Activated CD8-positive, alpha-beta memory T cell treated with anti-CD3 and anti-CD28 coated beads, Interleukin-2, amount 50 U/mL, for 24 hours (primary cell): ENCODE results near the gene HS1BP3.

Source experiments
- DNase-seq: peaks from one replicate; pipeline ENCODE4 v3.0.0-alpha.2; 2020; ENCODE audit errors: extremely low read depth

The HS1BP3 gene

GRCh38 chr2:20674974-20675679 is 24.2 kb upstream of the HS1BP3 start:
- no peak for DNase-seq

GRCh38 chr2:20674309-20674965 is 23.5 kb upstream of the HS1BP3 start:
- DNase-seq, result no peak

GRCh38 chr2:20673686-20674308 is 22.9 kb upstream of the HS1BP3 start:
- DNase-seq, result no peak

GRCh38 chr2:20672201-20672951 is 21.5 kb upstream of the HS1BP3 start:
- DNase-seq, result no peak

DNA sequence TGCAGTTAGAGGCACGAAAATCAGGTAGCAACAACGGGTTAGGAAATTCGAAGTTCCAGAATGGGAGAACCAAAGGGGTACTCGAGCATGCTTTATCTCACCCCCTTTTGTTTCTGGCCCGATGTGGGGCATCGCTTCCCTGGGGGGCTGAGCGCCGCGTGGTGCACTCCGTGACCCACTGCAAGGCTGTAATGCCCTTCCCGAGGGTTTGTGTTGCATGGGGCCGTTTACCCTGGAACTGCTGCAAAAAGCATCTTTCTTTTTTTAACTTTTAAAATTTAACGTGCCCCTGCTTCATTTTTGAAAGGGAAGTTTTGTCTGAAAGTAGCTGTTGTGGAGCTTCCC is 20.8 kb upstream of the HS1BP3 start:
- no peak for DNase-seq

GRCh38 chr2:20671036-20671735 is 20.3 kb upstream of the HS1BP3 start:
- DNase-seq, result no peak

- DNase-seq, result no peak
These were observed 19.6 kb upstream of the HS1BP3 start for GRCh38 chr2:20670315-20671035.

DNA sequence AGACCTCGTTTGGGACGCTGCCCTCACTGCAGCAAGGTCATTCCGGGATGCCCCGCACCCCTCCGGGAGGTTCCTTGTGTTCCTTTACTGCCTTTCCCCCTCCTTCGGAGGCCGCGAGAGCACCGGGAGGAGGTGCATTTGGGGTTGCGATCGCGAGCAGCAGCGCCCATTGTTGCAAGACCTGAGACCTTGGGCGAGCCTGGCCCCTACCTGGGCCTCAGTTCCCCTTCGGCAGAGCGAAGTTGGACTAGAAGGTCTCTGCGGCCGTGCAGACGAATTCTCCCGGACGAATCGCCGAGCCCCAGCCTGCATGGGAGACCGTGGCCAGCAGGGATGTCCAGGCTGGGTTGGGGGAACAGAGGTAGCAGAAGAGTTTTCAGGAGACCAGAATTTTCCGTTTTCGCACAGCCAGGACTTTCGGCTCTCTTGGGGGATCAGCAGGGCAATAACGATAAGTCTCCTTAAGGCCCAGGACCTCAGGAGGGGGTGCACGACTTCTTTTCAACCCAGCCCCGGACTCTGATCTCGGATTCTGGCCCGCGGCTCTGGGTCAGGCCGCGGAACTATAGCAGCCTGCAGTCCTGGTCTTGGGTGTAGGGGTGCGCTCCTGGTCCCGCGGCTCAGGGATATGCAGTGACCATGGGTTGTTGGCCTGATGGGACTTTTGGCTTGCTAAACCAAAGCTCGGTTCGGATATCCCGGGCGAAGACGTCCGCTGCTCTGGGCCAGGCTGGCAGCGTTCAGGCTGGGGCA is 18.8 kb upstream of the HS1BP3 start:
- DNase-seq, result no peak

DNA sequence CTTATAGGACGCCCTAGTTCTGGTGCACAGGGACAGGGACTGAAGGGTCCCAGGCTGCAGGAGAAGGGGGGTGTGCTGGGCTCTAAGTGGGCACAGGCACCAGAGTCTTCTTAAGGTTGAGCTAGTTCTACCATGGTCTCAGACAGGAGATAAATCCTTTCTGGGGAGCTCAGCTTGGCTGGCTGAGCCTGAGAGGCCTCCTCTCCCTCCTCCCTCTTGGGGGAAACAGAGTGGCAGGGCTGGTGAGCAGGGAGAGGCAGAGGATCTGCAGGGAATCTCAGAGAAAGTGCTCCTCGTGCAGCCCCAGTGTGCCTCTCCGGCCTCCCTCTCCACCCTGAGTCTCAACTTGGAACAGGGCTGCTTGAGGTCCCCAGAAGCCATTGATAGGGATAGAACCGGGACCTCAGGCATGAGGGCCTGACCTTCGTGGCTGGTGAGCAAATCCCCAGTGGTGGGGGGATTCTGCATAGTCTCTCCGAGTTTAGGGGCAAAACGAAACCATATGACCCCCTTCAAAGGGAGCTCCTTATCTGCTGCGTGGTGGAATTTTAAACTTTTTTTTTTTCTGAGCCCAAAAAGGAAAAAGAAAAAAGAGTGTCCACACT is 18.1 kb upstream of the HS1BP3 start:
- DNase-seq, result no peak

DNA sequence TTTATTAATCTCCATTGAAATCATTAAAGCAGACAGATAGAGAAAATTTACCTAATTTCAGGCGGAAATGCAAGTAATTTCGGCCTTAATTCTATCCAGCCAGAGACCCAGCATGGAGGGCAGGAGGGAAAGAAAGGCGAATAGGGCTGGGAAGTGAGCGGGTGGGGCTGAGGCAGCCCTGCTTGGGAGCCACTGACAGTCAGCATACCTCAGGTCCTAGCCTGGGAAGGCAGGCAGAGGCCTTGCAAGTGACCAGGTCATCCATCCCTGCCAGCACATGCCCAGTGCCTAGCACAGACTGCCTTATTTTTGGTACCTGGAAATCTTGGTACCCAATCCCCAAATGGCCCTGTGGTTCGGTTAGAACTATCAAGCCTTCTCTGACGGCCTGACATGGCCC is 17.6 kb upstream of the HS1BP3 start:
- no peak for DNase-seq

DNA sequence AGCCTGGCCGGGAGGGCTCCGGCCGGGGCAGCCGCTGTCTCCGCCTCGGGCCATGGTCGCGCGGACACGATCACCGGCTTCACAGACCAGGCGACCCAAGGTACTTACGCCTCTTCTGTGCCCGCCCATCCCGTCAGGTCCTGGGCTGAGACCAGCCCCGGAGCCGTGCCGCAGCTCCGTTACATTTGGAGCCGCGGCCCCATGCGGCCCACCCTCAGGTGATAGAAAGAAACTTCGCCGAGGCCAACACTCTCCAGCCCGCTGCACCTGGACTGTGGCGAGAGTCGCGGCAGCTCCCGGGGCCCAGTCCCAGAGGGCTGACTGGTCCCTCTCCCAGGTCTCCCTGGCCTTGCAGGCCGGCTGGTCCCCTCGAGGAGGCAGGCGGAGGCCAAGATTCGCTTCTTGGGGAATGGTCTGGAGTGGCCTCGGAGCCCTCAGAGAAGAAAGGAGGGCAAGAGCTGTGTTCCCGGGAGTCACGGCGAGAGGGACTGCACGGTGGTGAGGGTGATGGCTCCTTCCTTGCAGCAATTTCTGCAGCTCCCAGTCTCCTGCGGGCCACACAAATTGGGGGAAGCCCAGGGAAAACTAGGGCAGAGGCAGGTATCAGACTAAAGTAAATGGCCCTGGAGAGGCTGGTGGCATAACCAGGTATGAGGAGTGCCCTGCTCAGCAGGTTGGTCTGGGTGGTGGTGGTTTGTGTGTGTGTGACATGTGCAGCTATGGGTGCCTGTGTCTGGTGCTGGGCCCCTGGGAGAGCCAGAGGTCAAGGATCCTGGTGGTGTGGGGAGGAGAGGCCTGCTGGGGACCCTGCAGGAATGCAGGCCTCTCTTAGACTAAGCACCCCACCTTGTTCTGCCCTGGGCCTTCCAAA is 16.9 kb upstream of the HS1BP3 start:
- no peak for DNase-seq

GRCh38 chr2:20667151-20667530 is 16.2 kb upstream of the HS1BP3 start:
- no peak for DNase-seq

DNA sequence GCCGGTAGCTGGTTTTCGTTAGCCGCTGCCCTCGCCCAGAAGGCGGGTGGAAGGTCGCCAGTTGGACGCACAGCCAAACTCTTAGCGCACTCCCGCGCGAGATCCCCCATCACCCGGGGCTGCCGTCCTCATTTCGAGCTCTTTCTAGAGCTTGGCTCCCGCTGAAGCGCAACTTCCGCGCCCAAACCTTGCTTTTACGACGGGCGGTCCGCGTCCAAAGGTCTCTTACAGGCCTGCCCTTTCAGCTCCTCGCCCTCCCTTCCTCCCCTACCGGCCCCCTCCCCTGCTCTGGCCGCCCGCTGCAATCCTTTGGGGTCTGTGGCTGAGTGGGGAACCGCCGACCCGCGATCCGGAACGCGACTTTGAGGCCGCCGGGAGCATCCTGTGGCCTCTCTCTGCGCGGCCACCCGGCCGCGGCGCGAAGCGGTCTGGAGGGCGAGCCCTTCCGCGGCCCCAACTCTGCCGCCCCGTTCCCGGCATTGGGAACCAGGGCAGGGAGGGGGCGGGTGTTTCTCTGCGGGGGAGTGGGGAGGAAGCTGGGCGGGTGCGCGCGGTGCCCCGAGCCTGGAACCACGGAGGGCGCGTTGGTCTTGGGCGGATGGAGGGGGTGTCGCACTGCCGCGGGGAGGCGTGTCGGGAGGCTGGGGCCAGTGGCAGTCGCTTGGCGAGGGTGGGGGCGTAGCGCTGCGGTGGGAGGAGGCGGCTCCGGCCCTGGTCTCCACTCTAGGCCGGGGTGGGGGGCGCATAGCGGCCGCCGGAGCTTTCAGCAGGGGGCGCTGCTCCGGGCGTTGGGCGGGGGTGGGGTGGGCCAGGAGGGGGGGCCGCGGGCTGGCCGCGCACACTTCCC is 15.6 kb upstream of the HS1BP3 start, which contains the start of gene GDF7:
Gene GDF7 (plus strand): TSS at position 841 of the 847 bp plus-strand sequence. CDS start 96 bp downstream, outside the sequence.
- DNase-seq, result no peak

- DNase-seq, result no peak
These were observed 15.1 kb upstream of the HS1BP3 start for GRCh38 chr2:20666005-20666303.

GRCh38 chr2:20665243-20666004 is 14.5 kb upstream of the HS1BP3 start:
- no peak for DNase-seq

DNA sequence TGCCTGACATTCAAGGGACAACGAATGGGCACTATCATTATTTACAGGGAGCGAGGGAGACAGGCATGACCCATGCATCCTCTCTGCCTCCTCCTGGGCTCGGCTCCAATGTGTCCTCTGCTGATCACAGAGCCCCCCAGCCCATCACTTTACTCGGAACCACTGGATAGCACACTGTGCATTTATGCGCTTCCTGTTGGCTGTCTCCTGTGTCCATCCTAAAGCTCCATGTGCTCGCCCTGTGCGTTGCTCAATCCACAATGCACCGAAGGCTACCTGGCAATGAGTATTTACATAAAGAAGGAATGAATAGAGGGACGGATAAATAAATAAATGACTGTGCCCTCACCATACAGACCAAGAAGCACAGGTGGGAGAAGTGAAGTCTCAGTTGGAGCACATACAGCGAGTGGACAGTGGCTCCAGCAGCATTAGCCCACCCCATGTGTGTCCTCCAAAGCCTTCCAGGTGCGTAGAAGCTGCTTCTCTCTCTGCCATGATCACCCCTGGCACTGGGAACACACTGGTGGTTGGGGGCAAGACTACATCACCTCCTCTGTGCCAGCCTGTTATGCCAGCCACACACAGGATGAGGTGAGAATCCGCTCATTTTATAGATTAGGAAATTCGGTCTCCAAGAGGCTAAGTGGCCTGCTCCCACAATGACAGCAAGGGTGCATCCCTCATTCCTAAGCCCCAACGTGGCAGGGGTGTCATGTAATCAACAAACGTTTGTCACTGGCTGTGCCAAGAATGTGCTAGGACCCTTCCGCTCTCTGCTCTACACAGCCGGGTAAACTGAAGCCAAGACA is 13.7 kb upstream of the HS1BP3 start:
- DNase-seq, result no peak

- no peak for DNase-seq
These were observed 13.1 kb upstream of the HS1BP3 start for GRCh38 chr2:20664071-20664390.
